ENCODE results near the gene SLC6A5. TPM values are rescaled to one million over a fixed set of nuclear protein-coding genes. Genes with fewer than 3 reads are reported as not detected.

Gene SLC6A5
- total RNA-seq, 1 experiment from 2014 or later = not detected

GRCh38 chr11:20627701-20628100 is 28.3 kb downstream of the SLC6A5 start:
- no peak overlapping the region for H3K4ac ChIP-seq (ENCODE audit: low read depth, low read length)
- DNase-seq = no peak
- TF ChIP-seq CTCF (conservative IDR thresholded peaks at IDR 0.05) = peak; percentile 20; the same call in 1 of the 3 replicates
- H4K8ac ChIP-seq (replicated peaks; ENCODE audit: insufficient read length, low read depth, low read length) = no peak overlapping the region
- no peaks in the 10 kb centered on the region for H4K20me1 ChIP-seq (ENCODE audit: control insufficient read depth, insufficient read depth, insufficient read length)
- no peak overlapping the region for H2BK20ac ChIP-seq (ENCODE audit: low read depth, low read length, poor library complexity, severe bottlenecking)
- no peaks in the 10 kb centered on the region; the same call in 1 of the 2 replicates for H3K4me1 ChIP-seq (ENCODE audit: insufficient read depth, low read length)
- H2BK5ac ChIP-seq (ENCODE audit: insufficient read length, low read length) = no peak overlapping the region
- H3K9me3 Mint-ChIP-seq = no peaks in the 10 kb centered on the region; a peak in 1 of 5 replicates
- H3K56ac ChIP-seq (ENCODE audit: insufficient read length, low read depth, low read length) = no peak overlapping the region
- H2BK120ac ChIP-seq (ENCODE audit: low read depth, low read length, poor library complexity, severe bottlenecking) = no peak overlapping the region
- no peaks in the 10 kb centered on the region for H3K9me3 ChIP-seq (ENCODE audit: control insufficient read depth, low read depth, low read length)
- no peak overlapping the region for H3K4me3 Mint-ChIP-seq
- no peak overlapping the region for H2BK15ac ChIP-seq (ENCODE audit: low read depth, low read length)
- no peaks in the 10 kb centered on the region for H3K79me2 ChIP-seq (ENCODE audit: insufficient read depth, low read length)
- H4K91ac ChIP-seq (ENCODE audit: insufficient read length, low read depth, low read length) = no peak overlapping the region
- peaks cover 10% of the 10 kb centered on the region; the same call in 1 of the 2 replicates for H3K27me3 Mint-ChIP-seq (ENCODE audit: low read depth)
- H3K14ac ChIP-seq (ENCODE audit: insufficient read depth, low read length) = no peak overlapping the region
- no peaks in the 10 kb centered on the region for H3K27me3 ChIP-seq (ENCODE audit: insufficient read depth, low read length)
- peaks cover 19 to 22% of the 10 kb centered on the region in 2 experiments for H3K4me1 Mint-ChIP-seq
- H3K4me2 ChIP-seq (ENCODE audit: insufficient read depth, insufficient read length, low read length) = no peak overlapping the region
- H3K79me1 ChIP-seq (ENCODE audit: insufficient read depth, low read depth, low read length, poor library complexity, severe bottlenecking) = no peaks in the 10 kb centered on the region
- H3K9ac ChIP-seq (ENCODE audit: extremely low read depth, insufficient read length, low read length) = no peak overlapping the region
- no peak overlapping the region for H4K5ac ChIP-seq (ENCODE audit: insufficient read length, low read depth, low read length)
- no peak overlapping the region for H3K18ac ChIP-seq (ENCODE audit: insufficient read length, low read depth, low read length)
- no CpG with 5 or more reads among the region's 3 CpGs for WGBS (ENCODE audit: extremely low coverage, insufficient read length, low lambda C conversion rate)
- H3K27ac Mint-ChIP-seq = no peak overlapping the region
- H2AK5ac ChIP-seq (ENCODE audit: insufficient read length, low read length) = no peak overlapping the region
- H3K23me2 ChIP-seq (ENCODE audit: insufficient read length, low read depth, low read length, poor library complexity, severe bottlenecking) = no peaks in the 10 kb centered on the region
- H3K36me3 Mint-ChIP-seq (ENCODE audit: insufficient read depth in 1 of 3, low read depth in 3 of 3) = no peaks in the 10 kb centered on the region
- no peak overlapping the region for H3K23ac ChIP-seq (ENCODE audit: insufficient read length, low read depth, low read length)
- H2BK12ac ChIP-seq (ENCODE audit: insufficient read length, low read depth, low read length) = no peak overlapping the region
- no peak overlapping the region for H2AFZ ChIP-seq (ENCODE audit: low read length)
- no peak overlapping the region for H3K27ac ChIP-seq (ENCODE audit: insufficient read length, low read depth, low read length)
- H3T11ph ChIP-seq (ENCODE audit: low read length) = no peak overlapping the region

All from H9 (cell line).